ENCODE results near the gene ZC3H7B. TPM values are rescaled to one million over a fixed set of nuclear protein-coding genes. Genes with fewer than 3 reads are reported as not detected.
"Not testable (repeated sequence)": the region's sequence is repeated elsewhere in the genome, so short reads cannot be mapped to it uniquely, and the experiment has no call there.

The ZC3H7B gene
- polyA plus RNA-seq, 3 donors, result 0.31 to 15.7 (median 0.49) TPM

- Histone ChIP-seq H3K27me3 (ENCODE audit: control insufficient read depth in 2 of 2, insufficient read depth in 2 of 2, low read length in 2 of 2) (no peaks in the 10 kb centered on the region), H3K36me3 (replicated peaks in 1 of 2; ENCODE audit: control insufficient read depth in 1 of 2, insufficient read depth in 2 of 2, low read length in 2 of 2) (peaks cover 92 to 98% of the 10 kb centered on the region in 2 donors), H3K4me2 (replicated peaks; ENCODE audit: extremely low read depth, low read length, poor library complexity, severe bottlenecking) (no peak overlapping the region), H3K79me2 (ENCODE audit: insufficient read depth, low read length) (no peaks in the 10 kb centered on the region), H3K27ac (ENCODE audit: low read depth in 1 of 2, low read length in 2 of 2) (no peak overlapping the region), H3K9ac (ENCODE audit: insufficient read depth, low read length, poor library complexity, severe bottlenecking) (no peak overlapping the region), H2AFZ (ENCODE audit: insufficient read depth, low read depth, low read length, poor library complexity, severe bottlenecking) (no peak overlapping the region), H3K9me3 (replicated peaks in 1 of 2; ENCODE audit: control insufficient read depth in 1 of 2, insufficient read depth in 1 of 2, low read length in 2 of 2) (no peaks in the 10 kb centered on the region), H3K4me1 (ENCODE audit: control insufficient read depth in 1 of 2, insufficient read depth in 2 of 2, low read length in 2 of 2) (no peaks in the 10 kb centered on the region), H3K4me3 (replicated peaks in 1 of 3; ENCODE audit: low read depth in 2 of 3, low read length in 3 of 3) (no peak overlapping the region), H4K20me1 (ENCODE audit: insufficient read depth, low read length) (no peaks in the 10 kb centered on the region)
- intact Hi-C loops (cut with micrococcal nuclease), result no loop called here
- Mint-ChIP-seq H3K9me3 (no peaks in the 10 kb centered on the region), H3K36me3 (peaks cover 82 to 99% of the 10 kb centered on the region in 2 donors), H3K27ac (peak overlapping the region in 2 of 7 donors; percentile 28 to 37), H3K27me3 (ENCODE audit: low read depth in 3 of 3) (peaks cover 0 to 4% (median 0%) of the 10 kb centered on the region in 3 donors), H3K4me1 (peaks cover 2% of the 10 kb centered on the region), H3K4me3 (no peak overlapping the region)
- no peak for DNase-seq
- 96% methylated on average over 11 of the region's 11 CpGs for WGBS (ENCODE audit: insufficient coverage)
- TF ChIP-seq CTCF (IDR thresholded peaks at IDR 0.05), result no peak
Measured at GRCh38 chr22:41257696-41258095, 43.6 kb upstream of the ZC3H7B start.

GRCh38 chr22:41259756-41260155, 41.6 kb upstream of the ZC3H7B start:
- H3K4me3 ChIP-seq (replicated peaks in 1 of 3; ENCODE audit: low read depth in 2 of 3, low read length in 3 of 3); H3K79me2 ChIP-seq (ENCODE audit: insufficient read depth, low read length); H3K27me3 Mint-ChIP-seq (ENCODE audit: low read depth in 3 of 3); H4K20me1 ChIP-seq (ENCODE audit: insufficient read depth, low read length); H3K9ac ChIP-seq (ENCODE audit: insufficient read depth, low read length, poor library complexity, severe bottlenecking); H3K4me1 Mint-ChIP-seq; H3K27me3 ChIP-seq (ENCODE audit: control insufficient read depth in 2 of 2, insufficient read depth in 2 of 2, low read length in 2 of 2); H3K4me1 ChIP-seq (ENCODE audit: control insufficient read depth in 1 of 2, insufficient read depth in 2 of 2, low read length in 2 of 2); H2AFZ ChIP-seq (ENCODE audit: insufficient read depth, low read depth, low read length, poor library complexity, severe bottlenecking); DNase-seq; H3K9me3 ChIP-seq (replicated peaks in 1 of 2; ENCODE audit: control insufficient read depth in 1 of 2, insufficient read depth in 1 of 2, low read length in 2 of 2); intact Hi-C loops (cut with micrococcal nuclease); H3K4me3 Mint-ChIP-seq; H3K27ac ChIP-seq (ENCODE audit: low read depth in 1 of 2, low read length in 2 of 2); H3K27ac Mint-ChIP-seq; H3K9me3 Mint-ChIP-seq; H3K4me2 ChIP-seq (replicated peaks; ENCODE audit: extremely low read depth, low read length, poor library complexity, severe bottlenecking): not testable (repeated sequence)
- 100% methylated on average over 1 of the region's 4 CpGs for WGBS (ENCODE audit: insufficient coverage)
- H3K36me3 ChIP-seq (replicated peaks in 1 of 2; ENCODE audit: control insufficient read depth in 1 of 2, insufficient read depth in 2 of 2, low read length in 2 of 2), result peaks cover 94 to 100% of the 10 kb centered on the region in 2 donors
- H3K36me3 Mint-ChIP-seq, result peaks cover 85 to 100% of the 10 kb centered on the region in 2 donors

All from CD14-positive monocyte (primary cell).